ENCODE results near the gene FAR2.
"Not testable (repeated sequence)": the region's sequence is repeated elsewhere in the genome, so short reads cannot be mapped to it uniquely, and the experiment has no call there.

The FAR2 gene

DNA sequence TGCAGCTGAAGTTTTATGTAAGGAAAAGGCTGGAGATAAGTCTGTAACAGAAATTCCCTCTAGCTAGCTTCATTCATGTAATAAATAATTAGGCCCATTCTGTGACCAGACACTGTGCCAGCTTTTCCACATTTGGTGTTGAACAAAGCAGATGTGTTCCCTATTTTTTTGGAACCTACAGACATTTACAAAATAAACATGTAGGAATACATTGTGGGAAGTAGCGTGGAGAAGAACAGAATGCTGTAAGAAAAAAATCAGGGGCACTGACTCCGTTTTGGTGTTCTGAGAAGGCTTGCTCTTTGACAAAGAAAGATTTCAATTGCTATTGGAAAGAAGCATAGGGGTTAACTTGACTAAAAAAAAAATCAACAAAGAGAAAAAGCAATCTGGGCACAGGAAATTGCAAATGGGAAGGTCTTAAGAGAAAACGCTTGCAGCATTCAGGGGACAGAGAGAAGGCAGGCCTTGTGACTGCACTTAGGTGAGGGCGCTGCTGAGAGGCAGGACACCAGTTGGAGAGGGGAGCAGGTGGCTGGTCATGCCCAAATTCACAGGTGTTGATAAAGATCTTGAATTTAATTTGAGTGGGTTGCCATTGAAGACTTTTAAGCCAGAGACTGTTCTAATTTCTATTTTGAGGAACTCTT is 4.0 kb downstream of the FAR2 start:
- DNase-seq (ENCODE audit: low read depth in 3 of 3): no peak

DNA sequence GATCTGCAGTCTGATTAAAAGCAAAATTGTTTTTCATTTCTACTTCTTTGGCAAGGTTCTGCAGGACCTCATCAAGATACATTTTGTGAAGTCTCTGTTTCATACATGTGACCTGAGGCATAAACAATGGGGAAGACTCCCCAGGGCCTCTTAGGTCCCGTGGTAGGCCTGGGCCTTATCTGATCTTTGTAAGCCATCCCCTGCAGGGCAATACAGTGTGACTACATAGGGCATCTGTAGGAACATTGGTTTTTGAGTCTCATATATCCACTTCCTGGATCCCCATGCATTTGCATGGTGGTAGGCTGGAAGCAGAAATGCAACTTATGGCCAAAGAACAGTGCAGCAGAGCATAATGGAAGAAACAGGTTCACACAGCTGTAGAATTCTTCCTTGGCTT is 6.0 kb downstream of the FAR2 start:
- DNase-seq (ENCODE audit: low read depth in 3 of 3): no peak

DNA sequence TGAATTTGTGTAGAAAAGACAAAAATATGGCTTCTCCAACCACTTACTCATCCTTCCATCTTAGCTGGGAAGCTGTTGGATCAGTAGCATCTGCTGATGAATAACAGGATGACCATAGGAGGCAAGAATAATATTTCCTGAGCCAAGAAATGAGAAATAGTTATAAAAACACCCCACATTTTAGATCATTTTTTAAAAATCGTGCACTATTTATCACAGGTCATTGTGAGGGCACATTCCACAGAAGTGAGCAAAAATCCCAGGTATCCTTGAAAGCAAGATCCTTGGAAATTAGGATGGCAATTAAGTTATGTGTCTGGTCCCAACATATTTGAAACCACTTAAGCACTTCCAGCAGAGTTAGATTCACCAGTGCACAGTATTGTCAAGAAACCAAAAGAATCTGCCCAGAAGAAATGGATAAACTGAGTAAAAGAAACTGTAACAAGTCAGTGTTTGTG is 8.4 kb downstream of the FAR2 start:
- DNase-seq (ENCODE audit: low read depth in 3 of 3): no peak

DNA sequence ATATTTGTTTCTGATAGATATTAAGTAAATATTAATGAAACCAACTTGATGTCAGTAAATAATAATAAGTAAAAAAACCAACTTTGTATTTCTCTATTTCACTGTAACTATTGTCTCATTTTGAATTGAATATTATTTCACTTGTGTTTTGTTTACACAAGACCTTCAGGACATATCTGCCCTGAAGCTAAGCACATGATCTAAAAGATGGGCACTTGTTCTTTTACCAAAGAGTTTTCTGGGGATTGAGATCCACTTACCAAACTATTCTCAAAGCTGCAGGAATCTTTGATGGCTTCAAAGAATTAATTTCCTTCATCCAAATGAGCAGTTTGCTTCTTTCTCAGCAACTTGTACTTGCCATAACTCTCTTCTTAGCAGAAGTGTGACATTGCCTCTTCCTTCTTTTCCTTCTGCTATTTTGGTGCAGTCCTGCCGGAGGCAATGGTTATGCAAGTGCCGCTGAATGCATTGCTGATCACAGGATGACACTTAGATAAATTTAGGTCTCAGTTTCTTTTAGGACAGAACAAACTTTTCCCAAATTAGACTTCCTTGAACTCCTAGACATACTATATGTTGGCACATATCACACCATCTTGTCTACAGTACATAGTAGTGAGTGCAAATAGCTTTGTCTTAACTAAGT is 9.2 kb downstream of the FAR2 start:
- DNase-seq (ENCODE audit: low read depth in 3 of 3): no peak

DNA sequence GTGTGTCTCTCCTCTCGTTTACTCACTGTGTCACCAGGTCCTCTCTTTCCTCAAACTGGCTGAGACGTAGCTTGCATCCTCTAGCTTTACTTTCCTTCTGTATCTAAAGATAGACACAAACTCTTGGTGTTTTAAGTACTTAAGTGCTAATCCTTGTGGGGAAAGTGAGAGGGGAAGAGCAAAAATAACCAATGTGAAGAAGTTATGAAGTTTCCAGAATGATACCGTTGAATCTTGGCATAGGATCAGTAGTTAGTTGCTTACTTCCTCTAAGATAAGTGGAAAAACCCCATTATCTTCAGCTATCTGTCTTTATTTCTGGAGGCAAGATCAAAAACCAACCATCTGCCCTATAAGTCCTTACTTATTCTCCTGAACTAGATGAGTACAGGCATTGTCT is 10.6 kb downstream of the FAR2 start:
- DNase-seq (ENCODE audit: low read depth in 3 of 3): no peak

DNA sequence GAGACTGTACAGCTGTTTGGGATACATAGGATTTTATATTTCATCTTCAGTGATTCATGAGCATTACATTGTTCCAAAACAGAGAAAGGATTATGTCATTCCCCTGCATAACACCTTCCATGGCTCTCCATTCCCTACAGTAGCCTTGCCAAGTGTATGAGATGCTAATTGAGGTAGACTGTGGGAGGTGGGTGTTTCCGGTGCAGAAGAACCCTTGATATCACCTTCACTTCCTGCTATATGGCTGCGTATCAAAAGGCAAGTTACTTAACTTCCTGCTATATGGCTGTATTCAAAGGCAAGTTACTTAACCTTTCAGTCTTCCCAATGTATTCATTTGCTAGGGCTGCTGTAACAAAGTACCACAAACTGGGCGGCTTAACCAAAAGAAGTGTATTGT is 11.2 kb downstream of the FAR2 start:
- no peak for DNase-seq (ENCODE audit: low read depth in 3 of 3)

DNA sequence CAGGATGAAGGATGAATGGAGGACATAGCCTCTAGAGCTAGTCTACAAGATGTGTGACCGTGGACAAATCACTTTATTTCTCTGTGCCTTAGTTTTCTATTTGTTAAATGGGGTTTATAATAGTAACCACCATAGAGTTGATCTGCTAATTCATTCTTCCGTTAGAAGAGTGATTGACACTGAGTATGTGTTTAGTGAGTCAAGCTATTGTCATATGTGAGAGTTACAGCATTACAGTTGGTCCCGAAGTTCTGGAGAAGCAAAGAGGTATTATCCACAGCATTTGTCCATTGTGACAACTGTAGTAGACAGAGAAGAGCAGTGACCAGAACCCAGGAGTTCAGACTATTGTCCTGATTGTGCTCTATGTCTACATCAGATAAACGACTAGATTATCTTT is 14.1 kb downstream of the FAR2 start:
- DNase-seq (ENCODE audit: low read depth in 3 of 3): no peak

DNA sequence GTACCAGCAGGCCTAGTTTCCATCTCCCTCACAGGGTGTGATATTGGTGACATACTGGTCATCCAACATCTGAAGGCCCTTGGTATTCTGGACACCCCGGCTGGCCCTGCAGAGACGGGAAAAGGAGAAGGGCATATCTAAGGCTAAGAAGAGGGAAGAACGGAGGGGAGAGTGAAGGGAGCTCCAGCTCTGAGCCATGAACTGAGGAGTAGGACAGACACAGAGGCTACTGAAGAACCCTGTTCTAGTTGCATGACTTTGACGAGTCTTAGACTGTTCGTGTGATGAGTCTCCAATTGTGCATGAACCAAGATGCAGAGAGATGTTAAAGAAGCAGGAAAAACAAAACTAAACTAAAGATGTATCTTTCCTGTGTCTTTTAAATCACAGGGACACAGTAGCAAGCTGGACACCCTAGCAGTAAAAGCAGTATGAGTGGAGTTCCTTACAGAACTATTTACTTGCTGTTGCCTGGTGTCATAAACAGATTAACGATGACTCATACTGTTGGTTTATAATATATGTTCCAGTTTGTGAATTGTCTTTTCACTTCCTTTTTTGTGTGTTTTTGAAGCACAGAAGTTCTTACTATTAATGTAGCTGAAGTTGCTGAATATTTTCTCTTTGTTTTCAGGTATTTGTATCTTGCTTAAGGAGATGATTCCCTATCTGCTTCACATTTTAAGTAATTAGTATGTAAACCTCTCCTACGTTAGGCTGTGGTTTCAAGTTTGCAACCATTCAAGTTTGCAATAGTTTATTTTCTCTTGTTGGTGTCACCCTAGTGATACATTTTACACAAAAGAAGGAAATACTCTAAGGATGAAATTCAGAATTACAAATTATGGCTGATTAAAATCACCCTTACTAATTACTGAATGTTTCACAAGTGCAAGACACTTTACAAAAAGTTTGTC is 15.7 kb downstream of the FAR2 start:
- DNase-seq (ENCODE audit: low read depth in 3 of 3): no peak

DNA sequence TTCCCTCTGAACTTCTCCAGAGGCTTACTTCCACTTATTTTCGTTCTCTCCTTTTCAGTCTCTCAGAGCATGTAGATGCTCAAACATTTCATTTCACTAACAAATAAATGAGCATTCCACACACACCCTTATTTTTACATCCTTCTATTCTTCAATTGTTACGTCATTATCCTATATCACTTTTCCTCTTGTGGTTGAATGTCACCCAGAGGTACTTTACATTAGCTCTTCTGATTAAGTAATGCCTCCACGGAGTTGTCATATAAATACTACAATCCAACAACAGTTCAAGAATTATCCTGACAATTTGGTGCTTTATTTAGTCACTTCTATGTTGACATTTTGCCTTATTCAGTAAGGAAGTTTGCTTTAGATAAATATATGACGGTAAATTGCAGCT is 18.4 kb downstream of the FAR2 start:
- DNase-seq (ENCODE audit: low read depth in 3 of 3): no peak

DNA sequence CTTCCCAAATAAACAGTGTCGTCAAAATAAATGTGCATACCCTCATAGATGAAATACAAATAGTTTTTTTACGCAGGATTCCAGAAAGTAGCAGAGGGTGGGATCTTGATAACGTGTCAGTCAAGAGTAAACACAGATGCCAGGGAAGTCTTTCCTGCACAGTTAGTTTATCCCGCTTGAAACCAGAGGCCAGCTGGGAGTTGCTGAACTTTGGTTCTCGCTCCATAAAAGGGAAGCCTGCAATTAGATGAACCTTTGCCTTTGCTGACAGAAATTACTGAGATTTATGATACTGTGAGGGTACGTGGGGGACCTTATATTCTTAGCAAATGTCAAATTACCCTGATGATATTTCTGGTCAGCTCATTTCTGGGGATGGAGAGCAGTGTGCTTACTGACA is 18.9 kb downstream of the FAR2 start:
- DNase-seq (ENCODE audit: low read depth in 3 of 3): no peak

DNA sequence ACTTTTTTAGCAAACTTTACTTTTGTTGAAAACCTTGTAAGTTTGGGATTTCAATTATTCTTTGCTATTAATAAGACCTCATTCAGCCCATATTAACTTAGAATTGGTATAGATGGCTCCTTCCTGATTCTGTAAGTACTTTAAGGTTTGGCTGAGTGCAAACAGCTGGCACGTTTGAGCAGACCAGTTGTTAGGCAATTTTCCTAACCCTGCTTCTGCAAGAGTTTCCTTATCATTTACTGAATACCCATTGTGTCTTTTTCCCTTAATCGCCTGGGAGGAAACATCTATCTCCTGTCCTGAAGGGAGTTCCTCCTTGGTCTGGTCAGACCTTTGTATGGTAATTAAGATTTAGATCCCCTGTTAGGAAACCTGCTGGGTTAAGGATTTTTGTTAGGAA is 20.9 kb downstream of the FAR2 start:
- not testable (repeated sequence) for DNase-seq (ENCODE audit: low read depth in 3 of 3)

DNA sequence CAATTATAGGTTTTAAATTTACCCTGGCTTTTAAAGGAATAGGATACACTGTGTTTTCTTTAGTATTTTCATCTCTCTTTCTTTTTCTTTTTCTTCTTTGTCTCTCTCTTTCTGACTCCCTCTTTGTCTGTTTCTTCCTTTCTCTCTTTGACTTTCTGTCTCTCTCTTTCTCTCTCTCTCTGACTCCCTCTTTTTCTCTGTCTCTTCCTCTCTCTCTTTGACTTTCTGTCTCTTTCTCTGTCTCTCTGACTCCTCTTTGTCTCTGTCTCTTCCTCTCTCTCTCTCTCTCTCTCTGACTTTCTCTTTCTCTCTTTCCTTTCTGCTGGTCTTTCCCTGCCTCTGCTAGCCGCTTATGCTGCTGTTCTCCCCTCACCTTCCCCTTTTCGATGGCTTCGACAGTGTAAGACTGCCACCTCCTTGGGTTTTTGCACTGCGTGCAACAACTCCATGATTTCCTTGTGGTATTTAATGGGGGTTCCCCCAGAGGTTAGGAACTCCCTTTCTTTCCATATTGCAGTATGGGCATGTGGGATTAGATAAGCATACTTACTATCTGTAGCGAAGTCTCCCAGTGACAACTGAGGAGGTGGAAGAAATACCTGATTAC is 21.5 kb downstream of the FAR2 start:
- DNase-seq (ENCODE audit: low read depth in 3 of 3): not testable (repeated sequence)

DNA sequence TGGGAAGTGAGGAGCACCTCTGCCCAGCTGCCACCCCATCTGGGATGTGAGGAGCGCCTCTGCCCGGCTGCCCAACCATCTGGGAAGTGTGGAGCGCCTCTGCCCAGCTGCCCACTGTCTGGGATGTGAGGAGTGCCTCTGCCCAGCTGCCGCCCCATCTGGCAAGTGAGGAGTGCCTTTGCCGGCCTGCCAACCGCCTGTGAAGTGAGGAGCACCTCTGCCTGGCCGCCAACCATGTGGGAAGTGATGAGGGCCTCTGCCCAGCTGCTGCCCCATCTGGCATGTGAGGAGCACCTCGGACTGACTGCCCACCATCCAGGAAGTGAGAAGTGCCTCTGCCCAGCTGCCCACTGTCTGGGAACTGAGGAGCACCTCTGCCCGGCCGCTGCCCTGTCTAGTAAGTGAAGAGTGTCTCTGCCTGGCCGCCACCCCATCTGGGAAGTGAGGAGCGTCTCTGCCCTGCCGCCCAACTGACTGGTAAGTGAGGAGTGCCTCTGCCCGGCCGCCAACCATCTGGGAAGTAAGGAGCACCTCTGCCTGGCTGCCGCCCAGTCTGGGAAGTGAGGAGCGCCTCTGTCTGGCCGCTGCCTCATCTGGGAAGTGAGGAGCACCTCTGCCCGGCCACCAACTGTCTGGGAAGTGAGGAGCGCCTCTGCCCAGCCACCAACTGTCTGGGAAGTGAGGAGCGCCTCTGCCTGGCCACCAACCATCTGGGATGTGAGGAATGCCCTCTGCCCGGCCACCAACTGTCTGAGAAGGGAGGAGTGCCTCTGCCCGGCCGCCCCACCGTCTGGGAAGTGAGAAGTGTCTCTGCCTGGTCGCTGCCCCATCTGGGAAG is 22.6 kb downstream of the FAR2 start:
- DNase-seq (ENCODE audit: low read depth in 3 of 3): no peak

DNA sequence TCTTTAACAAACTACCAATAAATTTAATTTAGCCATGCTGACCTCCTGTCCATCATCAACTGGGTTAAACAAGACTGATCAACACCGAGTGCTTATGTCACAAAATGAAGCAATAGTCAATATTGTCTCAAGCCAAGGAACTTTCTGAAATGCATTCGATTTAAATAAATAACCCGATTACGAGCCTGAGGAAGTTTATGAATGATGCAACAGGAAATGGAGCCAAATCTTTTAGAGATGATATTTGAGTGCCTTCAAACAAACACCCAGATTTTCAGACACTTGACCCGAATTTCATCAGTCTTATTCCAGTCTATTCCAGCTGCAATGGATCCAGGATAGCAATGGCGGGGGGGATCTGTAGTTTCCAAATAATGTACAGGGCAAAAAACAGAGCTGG is 27.9 kb downstream of the FAR2 start:
- no peak for DNase-seq (ENCODE audit: low read depth in 3 of 3)

DNA sequence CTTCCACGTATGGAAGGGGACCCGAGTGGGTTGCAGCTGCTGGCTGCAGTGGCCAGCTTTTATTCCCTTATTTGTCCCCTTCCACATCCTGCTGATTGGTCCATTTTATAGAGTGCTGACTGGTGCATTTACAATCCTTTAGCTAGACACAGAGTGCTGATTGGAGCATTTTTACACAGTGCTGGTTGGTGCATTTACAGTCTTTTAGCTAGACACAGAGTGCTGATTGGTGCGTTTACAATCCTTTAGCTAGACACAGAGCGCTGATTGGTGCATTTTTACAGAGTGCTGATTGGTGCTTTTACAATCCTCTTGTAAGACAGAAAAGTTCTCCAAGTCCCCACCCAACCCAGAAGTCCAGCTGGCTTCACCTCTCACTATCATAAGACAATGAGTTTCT is 33.2 kb downstream of the FAR2 start:
- DNase-seq (ENCODE audit: low read depth in 3 of 3): not testable (repeated sequence)

DNA sequence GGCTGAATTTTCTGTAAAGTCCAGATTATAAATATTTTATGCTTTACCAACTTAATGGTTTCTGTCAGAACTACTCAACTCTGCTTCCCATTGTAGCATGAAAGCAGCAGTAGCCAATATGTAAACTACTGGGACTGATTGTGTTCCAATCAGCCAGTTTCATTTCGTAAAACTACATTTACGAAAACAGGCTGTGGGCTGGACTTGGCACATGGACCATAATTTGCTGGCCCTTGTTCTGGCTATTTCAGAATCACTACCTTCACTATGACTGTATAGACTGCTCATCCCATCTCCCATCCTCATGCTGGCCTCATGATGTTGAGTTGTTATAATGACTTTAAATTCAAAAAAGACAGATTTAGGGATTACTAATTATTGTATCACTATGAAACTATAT is 38.7 kb downstream of the FAR2 start:
- no peak for DNase-seq (ENCODE audit: low read depth in 3 of 3)

DNA sequence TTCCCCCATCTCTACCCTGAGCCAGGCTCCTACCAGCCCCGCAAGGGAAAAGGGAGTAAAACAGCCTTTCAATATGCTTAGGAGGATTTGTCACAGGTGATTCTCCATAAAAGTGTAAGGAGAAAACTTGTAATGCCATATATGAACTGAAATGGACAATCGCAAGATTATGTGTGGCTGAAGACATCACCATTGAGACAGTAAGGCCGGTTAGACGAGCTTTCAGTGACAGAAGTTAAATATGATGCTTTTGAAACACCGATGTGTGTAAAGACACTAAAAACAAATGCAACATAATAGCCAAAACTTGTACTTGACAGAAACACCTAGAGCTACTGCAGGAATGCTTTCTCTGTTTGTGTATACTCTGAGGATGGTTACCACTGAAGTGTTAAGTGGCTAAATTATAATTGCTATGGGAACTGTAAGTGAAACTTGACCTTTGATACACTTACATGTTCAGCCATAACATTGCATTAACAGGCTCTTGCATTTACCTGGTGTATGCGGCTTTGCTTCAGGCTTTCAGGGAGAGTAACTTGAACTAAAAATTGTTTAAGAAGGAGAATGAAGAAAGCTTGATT is 42.3 kb downstream of the FAR2 start:
- no peak for DNase-seq (ENCODE audit: low read depth in 3 of 3)

DNA sequence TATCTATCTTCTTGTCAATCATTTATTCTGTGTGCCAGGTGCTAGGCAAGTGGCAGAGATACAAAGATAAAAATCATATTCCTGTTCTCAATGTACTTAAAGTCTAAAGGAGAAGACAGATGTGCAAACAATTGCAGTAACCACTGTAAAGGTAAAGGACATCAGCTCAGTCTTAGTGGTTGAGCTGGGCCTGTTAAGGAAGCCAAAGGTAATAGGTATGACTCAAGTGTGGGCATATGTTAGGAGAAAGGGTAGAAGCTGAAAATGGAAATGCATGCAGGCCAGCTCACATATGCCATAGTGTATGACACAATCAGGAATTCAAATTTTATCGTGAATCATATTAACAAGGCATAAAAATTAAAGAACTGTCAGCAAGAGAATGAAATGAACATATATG is 49.8 kb downstream of the FAR2 start:
- no peak for DNase-seq (ENCODE audit: low read depth in 3 of 3)

DNA sequence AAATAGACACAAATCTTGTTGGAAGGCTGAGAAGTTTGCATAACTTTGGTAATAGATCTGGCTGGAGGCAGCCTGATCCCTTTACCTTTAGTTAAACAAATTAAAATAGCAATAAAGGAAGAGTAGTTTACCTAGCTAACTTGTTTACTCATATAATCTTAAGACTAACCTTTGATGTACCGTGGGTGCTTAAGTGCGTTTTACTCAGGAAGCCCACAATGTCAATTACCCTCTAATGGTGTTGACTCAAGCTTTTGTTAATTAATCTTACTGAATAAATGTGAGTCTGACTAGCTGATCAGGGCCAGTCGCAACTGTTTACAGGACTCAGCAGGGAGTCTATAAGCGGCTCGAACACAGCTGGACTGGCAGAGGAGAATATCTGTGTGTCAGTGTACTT is 51.5 kb downstream of the FAR2 start:
- DNase-seq (ENCODE audit: low read depth in 3 of 3): no peak

DNA sequence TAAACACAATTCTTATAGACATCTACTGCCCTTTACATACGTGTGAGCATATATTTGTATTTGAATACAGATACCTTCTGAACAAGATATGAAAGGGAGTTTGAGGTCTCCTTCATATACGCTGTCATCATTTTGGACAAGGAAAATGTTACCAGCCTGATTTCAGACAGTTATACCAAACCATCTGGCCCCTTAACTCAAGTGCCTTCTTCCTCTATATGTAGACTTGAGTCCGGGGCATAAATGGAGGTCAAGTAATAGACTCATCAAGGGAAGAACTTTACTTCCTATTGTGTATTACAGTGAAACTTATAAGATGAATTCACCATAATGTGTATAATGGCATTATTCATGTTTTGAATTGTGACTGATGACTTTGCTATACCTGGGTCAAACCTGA is 52.2 kb downstream of the FAR2 start:
- no peak for DNase-seq (ENCODE audit: low read depth in 3 of 3)

DNA sequence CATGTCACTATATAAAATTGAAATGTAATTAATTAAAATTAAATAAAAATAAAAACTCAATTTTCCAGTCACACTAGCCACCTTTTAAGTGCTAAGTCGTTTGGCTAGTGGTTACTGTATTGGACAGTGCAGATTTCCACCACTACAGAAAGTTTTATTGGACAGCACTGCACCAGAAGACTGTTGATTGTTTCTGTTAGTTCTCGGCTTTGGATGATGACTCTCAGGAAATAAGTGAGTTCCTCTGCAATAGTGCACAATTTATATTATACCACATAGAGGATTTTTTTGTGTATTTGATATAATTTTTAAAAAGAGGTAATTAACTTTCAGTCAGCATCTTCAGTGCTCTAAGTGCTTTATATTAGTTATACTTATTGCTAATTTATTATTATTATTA is 52.7 kb downstream of the FAR2 start:
- no peak for DNase-seq (ENCODE audit: low read depth in 3 of 3)

Measured in stimulated activated CD4-positive, alpha-beta T cell treated with anti-CD3 and anti-CD28 coated beads, TNF-alpha, amount 100 ng/mL, for 4 hours (primary cell).